ENCODE data around the gene PPP6R3.
"Not testable (repeated sequence)": the region's sequence is repeated elsewhere in the genome, so short reads cannot be mapped to it uniquely, and the experiment has no call there.

Gene PPP6R3

GRCh38 chr11:68461575-68461917 is 994 bp downstream of the PPP6R3 start:
- Mint-ChIP-seq H3K36me3 (peaks cover 53% of the 10 kb centered on the region), H3K4me3 (peak overlapping the region; percentile 63), H3K27ac (peak overlapping the region; percentile 91), H3K4me1 (peaks cover 36% of the 10 kb centered on the region), H3K9me3 (no peaks in the 10 kb centered on the region)
- ATAC-seq (no peak), DNase-seq (ENCODE audit: low spot score in 2 of 2) (no peak)

GRCh38 chr11:68463714-68464113 is 3.2 kb downstream of the PPP6R3 start:
- Mint-ChIP-seq H3K27ac (no peak overlapping the region), H3K36me3 (peaks cover 69% of the 10 kb centered on the region), H3K4me3 (peak overlapping the region; percentile 63), H3K4me1 (peaks cover 55% of the 10 kb centered on the region), H3K9me3 (no peaks in the 10 kb centered on the region)
- DNase-seq (ENCODE audit: low spot score in 2 of 2), result no peak
- ATAC-seq, result no peak

GRCh38 chr11:68467201-68467834 is 6.8 kb downstream of the PPP6R3 start:
- peaks cover 79% of the 10 kb centered on the region for H3K36me3 Mint-ChIP-seq
- DNase-seq (ENCODE audit: low spot score in 2 of 2) (no peak), ATAC-seq (no peak)
- H3K27ac Mint-ChIP-seq, result peak overlapping the region; percentile 46
- peaks cover 84% of the 10 kb centered on the region for H3K4me1 Mint-ChIP-seq
- H3K9me3 Mint-ChIP-seq, result no peaks in the 10 kb centered on the region
- peak overlapping the region; percentile 67 for H3K4me3 Mint-ChIP-seq

- Mint-ChIP-seq H3K9me3 (no peaks in the 10 kb centered on the region), H3K4me1 (peaks cover 87% of the 10 kb centered on the region), H3K36me3 (peaks cover 78% of the 10 kb centered on the region), H3K27ac (peak overlapping the region; percentile 46), H3K4me3 (peak overlapping the region; percentile 67)
- DNase-seq (ENCODE audit: low spot score in 2 of 2) (no peak), ATAC-seq (peak; percentile 59)
Measured at GRCh38 chr11:68468217-68468828, 7.8 kb downstream of the PPP6R3 start.

GRCh38 chr11:68469122-68469521 is 8.6 kb downstream of the PPP6R3 start:
- ATAC-seq, result no peak
- peak overlapping the region; percentile 67 for H3K4me3 Mint-ChIP-seq
- H3K27ac Mint-ChIP-seq, result peak overlapping the region; percentile 66
- H3K36me3 Mint-ChIP-seq, result peaks cover 76% of the 10 kb centered on the region
- no peaks in the 10 kb centered on the region for H3K9me3 Mint-ChIP-seq
- H3K4me1 Mint-ChIP-seq, result peaks cover 87% of the 10 kb centered on the region
- DNase-seq (ENCODE audit: low spot score in 2 of 2), result no peak

GRCh38 chr11:68469642-68470041 is 9.1 kb downstream of the PPP6R3 start:
- no peak for ATAC-seq

GRCh38 chr11:68470304-68470811 is 9.8 kb downstream of the PPP6R3 start:
- DNase-seq (ENCODE audit: low spot score in 2 of 2), result no peak
- Mint-ChIP-seq H3K4me1 (peaks cover 90% of the 10 kb centered on the region), H3K9me3 (no peaks in the 10 kb centered on the region), H3K4me3 (peak overlapping the region; percentile 67), H3K36me3 (peaks cover 65% of the 10 kb centered on the region), H3K27ac (peak overlapping the region; percentile 66)
- ATAC-seq, result peak; percentile 20

More at GRCh38 chr11:68469642-68470041, 9.1 kb downstream of the PPP6R3 start:
- peaks cover 72% of the 10 kb centered on the region for H3K36me3 Mint-ChIP-seq
- peaks cover 90% of the 10 kb centered on the region for H3K4me1 Mint-ChIP-seq
- no peaks in the 10 kb centered on the region for H3K9me3 Mint-ChIP-seq
- H3K4me3 Mint-ChIP-seq, result peak overlapping the region; percentile 67
- H3K27ac Mint-ChIP-seq, result peak overlapping the region; percentile 66
- no peak for DNase-seq (ENCODE audit: low spot score in 2 of 2)

- Mint-ChIP-seq H3K27ac (peak overlapping the region; percentile 66), H3K4me3 (peak overlapping the region; percentile 67), H3K9me3 (no peaks in the 10 kb centered on the region), H3K36me3 (peaks cover 52% of the 10 kb centered on the region), H3K4me1 (peaks cover 83% of the 10 kb centered on the region)
- ATAC-seq, result peak; percentile 86
- peak; percentile 25 to 78 for DNase-seq (ENCODE audit: low spot score in 2 of 2)
Measured at GRCh38 chr11:68471360-68472340, 11.1 kb downstream of the PPP6R3 start.

- DNase-seq (ENCODE audit: low spot score in 2 of 2) (no peak), ATAC-seq (no peak)
- H3K9me3 Mint-ChIP-seq, result no peaks in the 10 kb centered on the region
- peak overlapping the region; percentile 66 for H3K27ac Mint-ChIP-seq
- H3K4me1 Mint-ChIP-seq, result peaks cover 81% of the 10 kb centered on the region
- peak overlapping the region; percentile 67 for H3K4me3 Mint-ChIP-seq
- peaks cover 48% of the 10 kb centered on the region for H3K36me3 Mint-ChIP-seq
Measured at GRCh38 chr11:68472778-68473177, 12.2 kb downstream of the PPP6R3 start.

- Mint-ChIP-seq H3K9me3 (no peaks in the 10 kb centered on the region), H3K4me1 (peaks cover 72% of the 10 kb centered on the region), H3K27ac (peak overlapping the region; percentile 66), H3K4me3 (peak overlapping the region; percentile 67), H3K36me3 (peaks cover 51% of the 10 kb centered on the region)
- ATAC-seq, result no peak
- DNase-seq (ENCODE audit: low spot score in 2 of 2), result no peak
Measured at GRCh38 chr11:68473693-68474092, 13.1 kb downstream of the PPP6R3 start.

GRCh38 chr11:68475626-68476025 is 15.1 kb downstream of the PPP6R3 start:
- H3K4me3 Mint-ChIP-seq; DNase-seq (ENCODE audit: low spot score in 2 of 2); H3K9me3 Mint-ChIP-seq; H3K27ac Mint-ChIP-seq; ATAC-seq: not testable (repeated sequence)
- Mint-ChIP-seq H3K36me3 (peaks cover 49% of the 10 kb centered on the region), H3K4me1 (peaks cover 71% of the 10 kb centered on the region)

GRCh38 chr11:68479390-68479789 is 18.8 kb downstream of the PPP6R3 start:
- Mint-ChIP-seq H3K27ac (no peak overlapping the region), H3K4me1 (peaks cover 67% of the 10 kb centered on the region), H3K9me3 (no peaks in the 10 kb centered on the region), H3K36me3 (peaks cover 27% of the 10 kb centered on the region), H3K4me3 (no peak overlapping the region)
- ATAC-seq, result no peak
- DNase-seq (ENCODE audit: low spot score in 2 of 2), result no peak

GRCh38 chr11:68480193-68480592 is 19.6 kb downstream of the PPP6R3 start:
- Mint-ChIP-seq H3K4me1 (peaks cover 68% of the 10 kb centered on the region), H3K4me3 (no peak overlapping the region), H3K36me3 (peaks cover 27% of the 10 kb centered on the region), H3K27ac (no peak overlapping the region), H3K9me3 (no peaks in the 10 kb centered on the region)
- DNase-seq (ENCODE audit: low spot score in 2 of 2) (no peak), ATAC-seq (no peak)

- peaks cover 72% of the 10 kb centered on the region for H3K4me1 Mint-ChIP-seq
- no peak overlapping the region for H3K4me3 Mint-ChIP-seq
- H3K27ac Mint-ChIP-seq, result no peak overlapping the region
- ATAC-seq (no peak), DNase-seq (ENCODE audit: low spot score in 2 of 2) (peak in 1 of 2 donors; percentile 48)
- no peaks in the 10 kb centered on the region for H3K9me3 Mint-ChIP-seq
- peaks cover 27% of the 10 kb centered on the region for H3K36me3 Mint-ChIP-seq
Measured at GRCh38 chr11:68480852-68481510, 20.4 kb downstream of the PPP6R3 start.

All from stimulated activated effector memory CD8-positive, alpha-beta T cell treated with anti-CD3 and anti-CD28 coated beads, Interleukin-12 subunit alpha, Interleukin-12 subunit beta, amount 100 ng/mL, for 72 hours (primary cell).